Measurements from ENCODE around the gene ASPN. TPM values are rescaled to one million over a fixed set of nuclear protein-coding genes. Genes with fewer than 3 reads are reported as not detected.

ASPN gene
- total RNA-seq, 2 donors from 2014 or later: not detected

- no peaks in the 10 kb centered on the region for H3K36me3 Mint-ChIP-seq
- H3K27me3 Mint-ChIP-seq: no peaks in the 10 kb centered on the region
- DNase-seq (ENCODE audit: low spot score) (no peak), ATAC-seq (no peak)
- no peaks in the 10 kb centered on the region for H3K9me3 Mint-ChIP-seq
- H3K4me1 Mint-ChIP-seq (ENCODE audit: low read depth in 2 of 2): peaks cover 15 to 19% of the 10 kb centered on the region in 2 donors
- H3K4me3 Mint-ChIP-seq: no peak overlapping the region
- H3K27ac Mint-ChIP-seq: no peak overlapping the region
Observed at GRCh38 chr9:92407818-92408217, 74.5 kb downstream of the ASPN start.

DNA sequence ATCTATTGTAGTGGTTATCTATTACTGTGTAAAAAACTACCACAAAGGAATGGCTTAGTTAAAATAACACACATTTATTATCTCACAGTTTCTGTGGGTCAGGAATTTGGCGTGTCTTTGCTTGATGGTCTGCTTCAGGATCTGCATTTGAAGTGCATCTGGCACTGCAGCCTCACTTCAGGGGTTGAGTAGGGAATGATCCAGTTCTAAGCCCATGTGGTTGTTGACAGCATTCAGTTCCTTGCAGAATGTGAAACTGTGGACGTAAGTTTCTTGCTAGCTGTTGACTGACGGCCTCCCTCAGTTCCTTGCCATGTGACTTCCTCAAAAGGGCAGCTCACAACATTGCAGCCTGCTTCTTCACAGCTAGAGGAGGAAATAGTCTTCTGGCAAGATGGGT lies 75.8 kb downstream of the ASPN start:
- peaks cover 15 to 24% of the 10 kb centered on the region in 2 donors for H3K4me1 Mint-ChIP-seq (ENCODE audit: low read depth in 2 of 2)
- ATAC-seq: peak; percentile 79 to 83
- no peak for DNase-seq (ENCODE audit: low spot score)
- H3K4me3 Mint-ChIP-seq: peak overlapping the region; percentile 67
- H3K27me3 Mint-ChIP-seq: no peaks in the 10 kb centered on the region
- no peaks in the 10 kb centered on the region for H3K36me3 Mint-ChIP-seq
- H3K9me3 Mint-ChIP-seq: no peaks in the 10 kb centered on the region
- peak overlapping the region; percentile 64 to 78 for H3K27ac Mint-ChIP-seq

Other genes with a start within 250 kb of the ASPN start
- 100 to 1,000 TPM; 138 to 246 TPM for gene IARS1, start 188.8 kb downstream of the ASPN start, total RNA-seq
- gene NOL8, start 157.2 kb downstream of the ASPN start, total RNA-seq: 10 to 100 TPM; 51.1 to 68.7 TPM
- gene CENPP, start 156.6 kb downstream of the ASPN start, total RNA-seq: 10 to 100 TPM; 14.7 to 38.8 TPM
- gene OGN, start 77.9 kb downstream of the ASPN start, total RNA-seq: not detected
- gene OMD, start 58.0 kb downstream of the ASPN start, total RNA-seq: not detected
- not detected for gene ECM2, start 53.5 kb upstream of the ASPN start, total RNA-seq
- gene IPPK, start 187.6 kb upstream of the ASPN start, total RNA-seq: 10 to 100 TPM; 11.8 to 21.9 TPM